Loucy (cell line): ENCODE measurements around the gene SLFN13.

ENCODE experiments used
- CTCF ChIP-seq: fragments of 200-600 bp; sonication (generic); conservative IDR thresholded peaks from 2 replicates; pipeline ENCODE4 v1.5.1; 2014; ENCODE audit warnings: mild to moderate bottlenecking, antibody characterized with exemption, low read length
- EZH2phosphoT487 ChIP-seq: fragments of 200-600 bp; IDR thresholded peaks from 2 replicates; pipeline ENCODE4 v1.6.1; 2018; ENCODE audit warnings: antibody characterized with exemption, mild to moderate bottlenecking, moderate library complexity, borderline replicate concordance

GRCh38 chr17:35479271-35479670 is 30.7 kb upstream of the SLFN13 start:
- no peak for TF ChIP-seq CTCF
- TF ChIP-seq EZH2phosphoT487, result no peak
